K562 (cell line): ENCODE data around the gene PRPF6. TPM values are rescaled to one million over a fixed set of nuclear protein-coding genes. Genes with fewer than 3 reads are reported as not detected.

Source experiments
- ATAC-seq: fragments of 200-7000 bp; cut with Tn5 transposase; 3 replicates; pipeline ENCODE4 v1.9.1; 2020; ENCODE audit warnings: moderate library complexity
- BruUV-seq: library from RNA; stranded (reverse); fragments of 400-500 nt; replicated peaks from 2 replicates; lab custom pipeline; 2021; lab: Mats Ljungman, UMichigan
- CTCF ChIA-PET: fragments of 300-600 bp; formaldehyde crosslinking; extraction: SDS; loops from one replicate; lab custom pipeline; 2021; ENCODE audit warnings: low intra/inter-chr PET ratio; lab: Yijun Ruan, JAX
- POLR2A ChIA-PET: fragments of 300-600, 350-650 bp; sonication (Branson Sonifier 250); formaldehyde crosslinking; extraction: SDS; loops from one replicate; lab custom pipeline; 2021; ENCODE audit warnings: antibody characterized with exemption, inconsistent platforms; lab: Yijun Ruan, JAX
- DNase-seq, 4 experiments: peaks; one replicate each; pipeline versions ENCODE4 v3.0.0 to v3.0.0-alpha.2; 2011 to 2018; ENCODE audit warnings: low spot score in 3 of 4, mixed read lengths in 3 of 4; ENCODE audit errors: extremely low read depth in 1 of 4
- FAIRE-seq: peaks from 2 replicates; lab custom pipeline; 2011; peaks lifted over from hg19 to GRCh38; lab: Jason Lieb, UNC
- H2AFZ ChIP-seq: 2 replicates; pipeline ENCODE4 v1.6.0; 2011; ENCODE audit warnings: low read depth, low read length, control low read depth, inconsistent platforms
- H3K27ac ChIP-seq: fragments of 200-600 bp; 3 replicates; pipeline ENCODE4 v1.8.0; 2011; ENCODE audit warnings: low read depth, mild to moderate bottlenecking, control low read depth, inconsistent platforms, low read length, moderate library complexity, mixed read lengths; ENCODE audit errors: extremely low read depth
- H3K27me3 ChIP-seq, 2 experiments: fragments of 300-600 bp in 1 of 2; 2 replicates in 1 of 2; 3 replicates in 1 of 2; pipeline versions ENCODE4 v1.6.0 to v1.8.0; 2011; ENCODE audit warnings: inconsistent platforms in 2 of 2, low read length in 2 of 2, mild to moderate bottlenecking in 1 of 2, mixed read lengths in 1 of 2, moderate library complexity in 1 of 2; ENCODE audit not compliant: control insufficient read depth in 2 of 2, insufficient read depth in 2 of 2
- H3K36me3 ChIP-seq: fragments of 300-600 bp; 3 replicates; pipeline ENCODE4 v1.8.0; 2011; ENCODE audit warnings: mild to moderate bottlenecking, low read length, inconsistent platforms; ENCODE audit not compliant: control insufficient read depth, insufficient read depth
- H3K4me1 ChIP-seq, 2 experiments: fragments of 200-600 bp in 1 of 2; replicated peaks in 1 of 2; 2 replicates in 1 of 2; 3 replicates in 1 of 2; pipeline versions ENCODE4 v1.5.1 to v1.8.0; 2011; ENCODE audit warnings: inconsistent platforms in 2 of 2, low read length in 2 of 2, mild to moderate bottlenecking in 1 of 2, mixed read lengths in 1 of 2, moderate library complexity in 1 of 2; ENCODE audit not compliant: control insufficient read depth in 2 of 2, insufficient read depth in 2 of 2
- H3K4me2 ChIP-seq: 2 replicates; pipeline ENCODE4 v1.6.1; 2011; ENCODE audit warnings: low read length, control low read depth, inconsistent platforms, mixed read lengths; ENCODE audit not compliant: insufficient read depth
- H3K4me3 ChIP-seq: fragments of 200-600 bp; sonication (generic), shearing (Covaris generic); 2 replicates; pipeline ENCODE4 v1.5.1; 2016; ENCODE audit warnings: control low read depth, inconsistent platforms
- H3K79me2 ChIP-seq: fragments of 200-600 bp; 3 replicates; pipeline ENCODE4 v1.8.0; 2011; ENCODE audit warnings: low read length, inconsistent platforms; ENCODE audit not compliant: control insufficient read depth, insufficient read depth
- H3K9ac ChIP-seq, 2 experiments: 2 replicates each; pipeline versions ENCODE4 v1.6.0 to v1.6.1; 2011; ENCODE audit warnings: low read depth in 2 of 2, low read length in 2 of 2, control low read depth in 1 of 2, inconsistent platforms in 1 of 2, mild to moderate bottlenecking in 1 of 2, mixed read lengths in 1 of 2; ENCODE audit not compliant: insufficient read depth in 1 of 2
- H3K9me1 ChIP-seq: one replicate; pipeline ENCODE4 v1.6.0; 2011; ENCODE audit warnings: inconsistent platforms, mild to moderate bottlenecking, low read length, moderate library complexity; ENCODE audit not compliant: control insufficient read depth, insufficient read depth
- H3K9me3 ChIP-seq: replicated peaks from 2 replicates; pipeline ENCODE4 v1.5.1; 2011; ENCODE audit warnings: low read depth, low read length, inconsistent platforms; ENCODE audit not compliant: control insufficient read depth, insufficient read depth
- H4K20me1 ChIP-seq: replicated peaks from 2 replicates; pipeline ENCODE4 v1.6.1; 2011; ENCODE audit warnings: low read length, inconsistent platforms, mixed read lengths; ENCODE audit not compliant: control insufficient read depth, insufficient read depth
- ATF4 ChIP-seq: fragments of 450-650 bp; formaldehyde crosslinking; IDR thresholded peaks from 2 replicates; pipeline ENCODE4 v1.4.0; 2022; ENCODE audit warnings: mild to moderate bottlenecking, moderate library complexity
- HDGF ChIP-seq: fragments of 450-650 bp; IDR thresholded peaks from 2 replicates; pipeline ENCODE4 v1.6.1; 2016
- IRF9 ChIP-seq: fragments of 450-650 bp; IDR thresholded peaks from 2 replicates; pipeline ENCODE4 v1.6.1; 2016; ENCODE audit warnings: missing biosample characterization, missing genetic modification characterization
- MEIS2 ChIP-seq: fragments of 450-650 bp; IDR thresholded peaks from 2 replicates; pipeline ENCODE4 v1.6.1; 2014; ENCODE audit warnings: mild to moderate bottlenecking; ENCODE audit not compliant: partially characterized antibody
- NRF1 ChIP-seq, 2 experiments: fragments of 450-650 bp; IDR thresholded peaks in 1 of 2; conservative IDR thresholded peaks in 1 of 2; 2 replicates each; pipeline ENCODE4 v1.6.1; 2014; ENCODE audit warnings: mild to moderate bottlenecking in 2 of 2
- PKNOX1 ChIP-seq: fragments of 450-650 bp; IDR thresholded peaks from 2 replicates; pipeline ENCODE4 v1.6.1; 2016
- TFAP4 ChIP-seq: sonication (generic); formaldehyde crosslinking; IDR thresholded peaks from 2 replicates; pipeline ENCODE4 v1.8.0; 2022; ENCODE audit warnings: missing genetic modification reagents, mild to moderate bottlenecking, moderate library complexity, borderline replicate concordance
- ZBTB7A ChIP-seq: IDR thresholded peaks from 2 replicates; pipeline ENCODE4 v1.6.1; 2011; ENCODE audit warnings: low read depth, mild to moderate bottlenecking, low read length, moderate library complexity, borderline replicate concordance; ENCODE audit not compliant: control insufficient read depth
- ZKSCAN8 ChIP-seq: fragments of 200-800 bp; sonication (Bioruptor generic); IDR thresholded peaks from 2 replicates; pipeline ENCODE4 v1.6.1; 2016; ENCODE audit warnings: missing genetic modification characterization, missing compliant biosample characterization
- ZNF347 ChIP-seq: fragments of 450-650 bp; formaldehyde crosslinking; IDR thresholded peaks from 2 replicates; pipeline ENCODE4 v1.4.0; 2020; ENCODE audit warnings: low read depth, mild to moderate bottlenecking, moderate library complexity
- ZNF609 ChIP-seq: sonication (generic); formaldehyde crosslinking; IDR thresholded peaks from 2 replicates; pipeline ENCODE4 v1.8.1; 2023; ENCODE audit warnings: missing genetic modification reagents, mild to moderate bottlenecking, borderline replicate concordance
- ZNF766 ChIP-seq: fragments of 200-800 bp; sonication (Bioruptor generic); conservative IDR thresholded peaks from 2 replicates; pipeline ENCODE4 v1.6.1; 2016; ENCODE audit warnings: missing genetic modification characterization, missing compliant biosample characterization
- WGBS: fragments of 100-300 bp; shearing (Covaris generic); methylation state at CpG from one replicate; pipeline ENCODE4 v1.1.6; 2016; ENCODE audit warnings: low coverage, mixed read lengths; ENCODE audit not compliant: insufficient coverage; ENCODE audit errors: missing lambda C conversion rate; 5-methylcytosine and 5-hydroxymethylcytosine counted together
- in situ Hi-C: fragments of 300-500 bp; cut with MboI; formaldehyde crosslinking; loops from 4 replicates; pipeline ENCODE4 v1.15.0; 2018; ENCODE audit warnings: inconsistent platforms, mixed read lengths
- intact Hi-C: fragments of 100-400 bp; cut with micrococcal nuclease; formaldehyde crosslinking; loops from 2 replicates; pipeline ENCODE4 v1.14.2; 2022
- polyA plus RNA-seq, 8 experiments: library from polyadenylated mRNA; depleted of rRNA in 4 of 8; stranded (reverse) in 5 of 8; unstranded in 3 of 8; fragments of >200 nt; fragmentation: Nextera tagmentation in 2 of 8; fragmentation: Illumina TruSeq in 1 of 8; extraction: Ambion mirVana in 2 of 8; extraction: Trizol in 1 of 8; gene quantifications; 2 replicates each; pipeline versions ENCODE4 v1.2.1 to v1.2.3, GENCODE V29; 2011 to 2014; ENCODE audit warnings: inconsistent platforms in 1 of 8, missing spikeins in 1 of 8
- total RNA-seq, 7 experiments: library from RNA; depleted of rRNA in 6 of 7; stranded (reverse); fragments of >200 nt in 6 of 7; fragmentation: Illumina TruSeq in 2 of 7; extraction: Trizol in 2 of 7; gene quantifications; 2 replicates each; pipeline versions ENCODE4 v1.2.1 to v1.2.3, GENCODE V29; 2011 to 2021; ENCODE audit warnings: low replicate concordance in 1 of 7

Gene PRPF6
- total and polyA plus RNA-seq, 9 of the 15 experiments (the other 6 are each of a cell fraction or from before 2014, with no cell fraction given) = 4.2 to 83.2 (median 59.9) TPM

- H3K36me3 ChIP-seq = no peaks in the 10 kb centered on the region
- peak overlapping the region in 1 of 2 experiments; percentile 8; a peak in 2 of 4 replicates for H3K9ac ChIP-seq
- no peaks in the 10 kb centered on the region; the same call in 1 of the 2 replicates for H4K20me1 ChIP-seq
- ChIA-PET CTCF (interaction anchor here (2.4 kb wide), 1 partner anchor 38 kb away, joined by 14 read pairs; no protein-coding TSS in a partner anchor), POLR2A (interaction anchor here (1.0 kb wide), 1 partner anchor 8 kb away, joined by 3 read pairs; no protein-coding TSS in a partner anchor)
- in situ Hi-C loops (no loop called here), intact Hi-C loops (no loop called here)
- 32% methylated on average over 11 of the region's 13 CpGs for WGBS
- peak in 1 of 4 experiments; percentile 42 for DNase-seq
- H3K4me2 ChIP-seq = no peak overlapping the region
- peaks cover 16 to 76% of the 10 kb centered on the region in 2 experiments; a peak in 4 of 5 replicates for H3K4me1 ChIP-seq
- H3K79me2 ChIP-seq = peaks cover 10% of the 10 kb centered on the region; the same call in 2 of the 3 replicates
- H3K27me3 ChIP-seq = peaks cover 6 to 30% of the 10 kb centered on the region in 2 experiments; a peak in 4 of 5 replicates
- H2AFZ ChIP-seq = 0 out of 2 replicates have a peak overlapping the region, but pooled peaks have one; percentile 19
- no peak overlapping the region for H3K4me3 ChIP-seq
- no peaks in the 10 kb centered on the region for H3K9me3 ChIP-seq
- no peak for FAIRE-seq
- no TSS peak for BruUV-seq
- no peak for ATAC-seq
- H3K9me1 ChIP-seq = no peaks in the 10 kb centered on the region
- no peak overlapping the region for H3K27ac ChIP-seq
- peak; percentile 27; the same call in 1 of the 2 replicates for TF ChIP-seq ZBTB7A
- TF ChIP-seq ZNF609 (CRISPR knock-in tag) = no peak
- peak; percentile 51 to 62; a peak in 3 of 4 replicates for TF ChIP-seq NRF1 (conservative IDR thresholded peaks at IDR 0.05 in 1 of 2, IDR thresholded peaks at IDR 0.05 in 1 of 2)
- no peak for TF ChIP-seq IRF9 (tag)
- TF ChIP-seq ZNF766 (CRISPR knock-in tag) = no peak
- TF ChIP-seq ZKSCAN8 (CRISPR knock-in tag) = no peak
- TF ChIP-seq MEIS2 = peak; percentile 22
- TF ChIP-seq PKNOX1 = peak; percentile 64
- TF ChIP-seq ZNF347 (CRISPR knock-in tag) = no peak
- TF ChIP-seq ATF4 (CRISPR knock-in tag) = no peak
- TF ChIP-seq HDGF = no peak
- TF ChIP-seq TFAP4 (CRISPR knock-in tag) = peak; percentile 34; the same call in 1 of the 2 replicates
These were observed 101.3 kb downstream of the PRPF6 start for GRCh38 chr20:64082126-64082731.
